BJ (cell line): ENCODE measurements around the gene STYK1. TPM values are rescaled to one million over a fixed set of nuclear protein-coding genes. Genes with fewer than 3 reads are reported as not detected.

Source experiments
- CTCF ChIA-PET: fragments of 350-600 bp; formaldehyde crosslinking; extraction: SDS; loops from one replicate; lab custom pipeline; 2021; ENCODE audit warnings: antibody characterized with exemption, inconsistent platforms; lab: Yijun Ruan, JAX
- POLR2A ChIA-PET: fragments of 300-600 bp; sonication (Branson Sonifier 250); formaldehyde crosslinking; extraction: SDS; loops from one replicate; lab custom pipeline; 2021; ENCODE audit warnings: antibody characterized with exemption; lab: Charles Lee
- DNase-seq: peaks from one replicate; pipeline ENCODE4 v3.0.0-alpha.2; 2011; ENCODE audit warnings: low read depth
- H3K27me3 ChIP-seq: 2 replicates; pipeline ENCODE4 v1.6.0; 2011; ENCODE audit warnings: low read length; ENCODE audit not compliant: control insufficient read depth, insufficient read depth
- H3K36me3 ChIP-seq: 2 replicates; pipeline ENCODE4 v1.5.1; 2011; ENCODE audit warnings: low read length; ENCODE audit not compliant: control insufficient read depth, insufficient read depth
- H3K4me3 ChIP-seq: 2 replicates; pipeline ENCODE4 v1.5.1; 2011; ENCODE audit warnings: low read depth, mild to moderate bottlenecking, control low read depth, low read length
- CTCF ChIP-seq: IDR thresholded peaks from 2 replicates; pipeline ENCODE4 v1.5.1; 2011; ENCODE audit warnings: low read depth, mild to moderate bottlenecking, control low read depth, inconsistent platforms, low read length, moderate library complexity; ENCODE audit not compliant: insufficient read depth
- polyA plus RNA-seq: library from polyadenylated mRNA; depleted of rRNA; stranded (reverse); fragments of >200 nt; gene quantifications from 2 replicates; pipeline ENCODE4 v1.2.3, GENCODE V29; 2011

The STYK1 gene
- polyA plus RNA-seq, 1 experiment, result 0.92 TPM

- Histone ChIP-seq H3K27me3 (no peaks in the 10 kb centered on the region), H3K36me3 (no peaks in the 10 kb centered on the region), H3K4me3 (no peak overlapping the region)
- POLR2A ChIA-PET, result no interaction called here
- TF ChIP-seq CTCF, result no peak
- CTCF ChIA-PET, result no interaction called here
- DNase-seq, result no peak
Observed at GRCh38 chr12:10632226-10632625, 41.6 kb downstream of the STYK1 start.

GRCh38 chr12:10624605-10625004 is 49.2 kb downstream of the STYK1 start:
- Histone ChIP-seq H3K36me3 (no peaks in the 10 kb centered on the region), H3K27me3 (no peaks in the 10 kb centered on the region), H3K4me3 (no peak overlapping the region)
- CTCF ChIA-PET, result interaction anchor here (0.6 to 1.0 kb wide), 2 partner anchors 134 to 434 kb away, joined by 3 read pairs; no protein-coding TSS in a partner anchor
- TF ChIP-seq CTCF, result no peak
- DNase-seq, result no peak
- POLR2A ChIA-PET, result no interaction called here

- no peak for TF ChIP-seq CTCF
- no peak for DNase-seq
- POLR2A ChIA-PET, result no interaction called here
- Histone ChIP-seq H3K4me3 (no peak overlapping the region), H3K27me3 (no peaks in the 10 kb centered on the region), H3K36me3 (no peaks in the 10 kb centered on the region)
- CTCF ChIA-PET, result no interaction called here
Observed at GRCh38 chr12:10623131-10623530, 50.7 kb downstream of the STYK1 start.

- ChIA-PET POLR2A (no interaction called here), CTCF (interaction anchor here (0.9 kb wide), 1 partner anchor 52 kb away, joined by 3 read pairs; no protein-coding TSS in a partner anchor)
- TF ChIP-seq CTCF, result no peak
- Histone ChIP-seq H3K4me3 (no peak overlapping the region), H3K27me3 (no peaks in the 10 kb centered on the region), H3K36me3 (no peaks in the 10 kb centered on the region)
- no peak for DNase-seq
Observed at GRCh38 chr12:10621278-10621677, 52.6 kb downstream of the STYK1 start.

GRCh38 chr12:10620078-10620779 is 53.6 kb downstream of the STYK1 start:
- Histone ChIP-seq H3K36me3 (no peaks in the 10 kb centered on the region), H3K27me3 (no peaks in the 10 kb centered on the region), H3K4me3 (no peak overlapping the region)
- no peak for DNase-seq
- no peak for TF ChIP-seq CTCF
- ChIA-PET CTCF (interaction anchor here (0.6 to 1.5 kb wide), 3 partner anchors 53 to 77 kb away, joined by 3 to 4 read pairs (median 4); no protein-coding TSS in a partner anchor), POLR2A (no interaction called here)
